SH-SY5Y (cell line): ENCODE data around the gene SPATA31E1.

ENCODE experiments used
- GATA2 ChIP-seq: IDR thresholded peaks from 2 replicates; pipeline ENCODE4 v1.6.1; 2011; ENCODE audit warnings: mild to moderate bottlenecking, low read depth, low read length
- GATA3 ChIP-seq: IDR thresholded peaks from 2 replicates; pipeline ENCODE4 v1.6.1; 2011; ENCODE audit warnings: low read depth, mild to moderate bottlenecking, low read length, moderate library complexity

The SPATA31E1 gene

GRCh38 chr9:87857948-87858335 is 24.7 kb upstream of the SPATA31E1 start:
- TF ChIP-seq GATA2: no peak

GRCh38 chr9:87859137-87859536 is 23.5 kb upstream of the SPATA31E1 start:
- TF ChIP-seq GATA2 (no peak), GATA3 (no peak)

- TF ChIP-seq GATA3 (no peak), GATA2 (no peak)
Measured at GRCh38 chr9:87859786-87860185, 22.9 kb upstream of the SPATA31E1 start.

- TF ChIP-seq GATA2: no peak
- no peak for TF ChIP-seq GATA3
Measured at GRCh38 chr9:87861332-87861731, 21.3 kb upstream of the SPATA31E1 start.

- no peak for TF ChIP-seq GATA2
- TF ChIP-seq GATA3: no peak
Measured at GRCh38 chr9:87862536-87863268, 20.0 kb upstream of the SPATA31E1 start.

GRCh38 chr9:87863882-87864465 is 18.7 kb upstream of the SPATA31E1 start:
- TF ChIP-seq GATA3: no peak
- TF ChIP-seq GATA2: no peak

- no peak for TF ChIP-seq GATA3
- TF ChIP-seq GATA2: no peak
Measured at GRCh38 chr9:87864915-87865314, 17.8 kb upstream of the SPATA31E1 start.

- TF ChIP-seq GATA2: no peak
- no peak for TF ChIP-seq GATA3
Measured at GRCh38 chr9:87865626-87866025, 17.1 kb upstream of the SPATA31E1 start.

- TF ChIP-seq GATA2 (no peak), GATA3 (no peak)
Measured at GRCh38 chr9:87867391-87867790, 15.3 kb upstream of the SPATA31E1 start.

GRCh38 chr9:87868175-87868574 is 14.5 kb upstream of the SPATA31E1 start:
- TF ChIP-seq GATA2: no peak
- TF ChIP-seq GATA3: no peak

- no peak for TF ChIP-seq GATA3
Measured at GRCh38 chr9:87868635-87869034, 14.0 kb upstream of the SPATA31E1 start.

- TF ChIP-seq GATA2 (no peak), GATA3 (no peak)
Measured at GRCh38 chr9:87869082-87869481, 13.6 kb upstream of the SPATA31E1 start.

- TF ChIP-seq GATA3: no peak
- TF ChIP-seq GATA2: peak; percentile 63
Measured at GRCh38 chr9:87871425-87872078, 11.1 kb upstream of the SPATA31E1 start.

- TF ChIP-seq GATA2 (no peak), GATA3 (no peak)
Measured at GRCh38 chr9:87872079-87872624, 10.5 kb upstream of the SPATA31E1 start.
